Measurements from ENCODE around the gene ZBTB17. TPM values are rescaled to one million over a fixed set of nuclear protein-coding genes. Genes with fewer than 3 reads are reported as not detected.

ZBTB17 gene
- total and polyA plus RNA-seq, 2 experiments from 2014 or later, result 21.9 to 26.6 TPM

DNA sequence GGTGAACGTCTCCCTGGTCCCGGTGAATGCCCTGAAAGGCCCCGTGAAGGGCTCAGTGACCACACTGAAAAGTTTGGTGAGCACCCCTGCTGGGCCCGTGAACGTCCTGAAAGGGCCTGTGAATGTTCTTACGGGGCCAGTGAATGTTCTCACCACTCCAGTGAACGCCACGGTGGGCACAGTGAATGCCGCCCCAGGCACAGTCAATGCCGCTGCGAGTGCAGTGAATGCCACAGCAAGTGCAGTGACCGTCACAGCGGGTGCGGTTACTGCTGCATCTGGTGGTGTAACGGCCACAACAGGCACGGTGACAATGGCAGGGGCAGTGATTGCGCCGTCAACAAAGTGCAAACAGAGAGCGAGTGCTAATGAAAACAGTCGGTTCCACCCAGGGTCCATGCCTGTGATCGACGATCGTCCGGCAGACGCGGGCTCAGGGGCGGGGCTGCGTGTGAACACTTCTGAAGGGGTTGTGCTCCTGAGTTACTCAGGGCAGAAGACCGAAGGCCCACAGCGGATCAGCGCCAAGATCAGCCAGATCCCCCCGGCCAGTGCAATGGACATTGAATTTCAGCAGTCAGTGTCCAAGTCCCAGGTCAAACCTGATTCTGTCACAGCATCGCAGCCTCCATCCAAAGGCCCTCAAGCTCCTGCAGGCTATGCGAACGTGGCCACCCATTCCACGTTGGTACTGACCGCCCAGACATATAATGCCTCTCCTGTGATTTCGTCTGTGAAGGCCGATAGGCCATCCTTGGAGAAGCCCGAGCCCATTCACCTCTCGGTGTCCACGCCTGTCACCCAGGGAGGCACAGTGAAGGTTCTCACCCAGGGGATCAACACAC is 41.5 kb downstream of the ZBTB17 start:
- DNase-seq (ENCODE audit: low spot score) (no peak), ATAC-seq (no peak)
- no peak overlapping the region for H3K27ac Mint-ChIP-seq
- 0 out of 2 replicates have a peak, but pooled peaks cover 2% of the 10 kb centered on the region for H3F3A ChIP-seq (replicated peaks; ENCODE audit: low read depth)
- H3K27me3 ChIP-seq (ENCODE audit: insufficient read depth), result no peaks in the 10 kb centered on the region
- no peak overlapping the region for H3K27ac ChIP-seq (ENCODE audit: low read depth)
- H3K79me2 ChIP-seq (replicated peaks; ENCODE audit: insufficient read depth), result no peaks in the 10 kb centered on the region
- no peak overlapping the region for H2AFZ ChIP-seq
- H3K36me3 Mint-ChIP-seq (ENCODE audit: low read depth), result peaks cover 87% of the 10 kb centered on the region
- H3K4me1 Mint-ChIP-seq, result peaks cover 7% of the 10 kb centered on the region
- peaks cover 6% of the 10 kb centered on the region for H4K20me1 ChIP-seq (replicated peaks; ENCODE audit: insufficient read depth)
- TF ChIP-seq JUNB (IDR thresholded peaks at IDR 0.05; ENCODE audit: unreplicated experiment), result no peak
- TF ChIP-seq NANOG (IDR thresholded peaks at IDR 0.05; ENCODE audit: borderline replicate concordance), result no peak
- no peak for TF ChIP-seq POLR2AphosphoS5 (IDR thresholded peaks at IDR 0.05; ENCODE audit: low read depth)
- TF ChIP-seq, protein P1, sequence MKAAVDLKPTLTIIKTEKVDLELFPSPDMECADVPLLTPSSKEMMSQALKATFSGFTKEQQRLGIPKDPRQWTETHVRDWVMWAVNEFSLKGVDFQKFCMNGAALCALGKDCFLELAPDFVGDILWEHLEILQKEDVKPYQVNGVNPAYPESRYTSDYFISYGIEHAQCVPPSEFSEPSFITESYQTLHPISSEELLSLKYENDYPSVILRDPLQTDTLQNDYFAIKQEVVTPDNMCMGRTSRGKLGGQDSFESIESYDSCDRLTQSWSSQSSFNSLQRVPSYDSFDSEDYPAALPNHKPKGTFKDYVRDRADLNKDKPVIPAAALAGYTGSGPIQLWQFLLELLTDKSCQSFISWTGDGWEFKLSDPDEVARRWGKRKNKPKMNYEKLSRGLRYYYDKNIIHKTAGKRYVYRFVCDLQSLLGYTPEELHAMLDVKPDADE (IDR thresholded peaks at IDR 0.05), result no peak
- no peak for TF ChIP-seq EZH2 (IDR thresholded peaks at IDR 0.05; ENCODE audit: low read depth, unreplicated experiment)
- TF ChIP-seq CREB1 (CRISPR knock-in tag; IDR thresholded peaks at IDR 0.05; ENCODE audit: low read depth), result no peak
- no peak for TF ChIP-seq ZNF331 (CRISPR knock-in tag; IDR thresholded peaks at IDR 0.05; ENCODE audit: low read depth)
- TF ChIP-seq, protein P2, sequence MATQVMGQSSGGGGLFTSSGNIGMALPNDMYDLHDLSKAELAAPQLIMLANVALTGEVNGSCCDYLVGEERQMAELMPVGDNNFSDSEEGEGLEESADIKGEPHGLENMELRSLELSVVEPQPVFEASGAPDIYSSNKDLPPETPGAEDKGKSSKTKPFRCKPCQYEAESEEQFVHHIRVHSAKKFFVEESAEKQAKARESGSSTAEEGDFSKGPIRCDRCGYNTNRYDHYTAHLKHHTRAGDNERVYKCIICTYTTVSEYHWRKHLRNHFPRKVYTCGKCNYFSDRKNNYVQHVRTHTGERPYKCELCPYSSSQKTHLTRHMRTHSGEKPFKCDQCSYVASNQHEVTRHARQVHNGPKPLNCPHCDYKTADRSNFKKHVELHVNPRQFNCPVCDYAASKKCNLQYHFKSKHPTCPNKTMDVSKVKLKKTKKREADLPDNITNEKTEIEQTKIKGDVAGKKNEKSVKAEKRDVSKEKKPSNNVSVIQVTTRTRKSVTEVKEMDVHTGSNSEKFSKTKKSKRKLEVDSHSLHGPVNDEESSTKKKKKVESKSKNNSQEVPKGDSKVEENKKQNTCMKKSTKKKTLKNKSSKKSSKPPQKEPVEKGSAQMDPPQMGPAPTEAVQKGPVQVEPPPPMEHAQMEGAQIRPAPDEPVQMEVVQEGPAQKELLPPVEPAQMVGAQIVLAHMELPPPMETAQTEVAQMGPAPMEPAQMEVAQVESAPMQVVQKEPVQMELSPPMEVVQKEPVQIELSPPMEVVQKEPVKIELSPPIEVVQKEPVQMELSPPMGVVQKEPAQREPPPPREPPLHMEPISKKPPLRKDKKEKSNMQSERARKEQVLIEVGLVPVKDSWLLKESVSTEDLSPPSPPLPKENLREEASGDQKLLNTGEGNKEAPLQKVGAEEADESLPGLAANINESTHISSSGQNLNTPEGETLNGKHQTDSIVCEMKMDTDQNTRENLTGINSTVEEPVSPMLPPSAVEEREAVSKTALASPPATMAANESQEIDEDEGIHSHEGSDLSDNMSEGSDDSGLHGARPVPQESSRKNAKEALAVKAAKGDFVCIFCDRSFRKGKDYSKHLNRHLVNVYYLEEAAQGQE (IDR thresholded peaks at IDR 0.05; ENCODE audit: unreplicated experiment), result no peak
- TF ChIP-seq, protein P3, sequence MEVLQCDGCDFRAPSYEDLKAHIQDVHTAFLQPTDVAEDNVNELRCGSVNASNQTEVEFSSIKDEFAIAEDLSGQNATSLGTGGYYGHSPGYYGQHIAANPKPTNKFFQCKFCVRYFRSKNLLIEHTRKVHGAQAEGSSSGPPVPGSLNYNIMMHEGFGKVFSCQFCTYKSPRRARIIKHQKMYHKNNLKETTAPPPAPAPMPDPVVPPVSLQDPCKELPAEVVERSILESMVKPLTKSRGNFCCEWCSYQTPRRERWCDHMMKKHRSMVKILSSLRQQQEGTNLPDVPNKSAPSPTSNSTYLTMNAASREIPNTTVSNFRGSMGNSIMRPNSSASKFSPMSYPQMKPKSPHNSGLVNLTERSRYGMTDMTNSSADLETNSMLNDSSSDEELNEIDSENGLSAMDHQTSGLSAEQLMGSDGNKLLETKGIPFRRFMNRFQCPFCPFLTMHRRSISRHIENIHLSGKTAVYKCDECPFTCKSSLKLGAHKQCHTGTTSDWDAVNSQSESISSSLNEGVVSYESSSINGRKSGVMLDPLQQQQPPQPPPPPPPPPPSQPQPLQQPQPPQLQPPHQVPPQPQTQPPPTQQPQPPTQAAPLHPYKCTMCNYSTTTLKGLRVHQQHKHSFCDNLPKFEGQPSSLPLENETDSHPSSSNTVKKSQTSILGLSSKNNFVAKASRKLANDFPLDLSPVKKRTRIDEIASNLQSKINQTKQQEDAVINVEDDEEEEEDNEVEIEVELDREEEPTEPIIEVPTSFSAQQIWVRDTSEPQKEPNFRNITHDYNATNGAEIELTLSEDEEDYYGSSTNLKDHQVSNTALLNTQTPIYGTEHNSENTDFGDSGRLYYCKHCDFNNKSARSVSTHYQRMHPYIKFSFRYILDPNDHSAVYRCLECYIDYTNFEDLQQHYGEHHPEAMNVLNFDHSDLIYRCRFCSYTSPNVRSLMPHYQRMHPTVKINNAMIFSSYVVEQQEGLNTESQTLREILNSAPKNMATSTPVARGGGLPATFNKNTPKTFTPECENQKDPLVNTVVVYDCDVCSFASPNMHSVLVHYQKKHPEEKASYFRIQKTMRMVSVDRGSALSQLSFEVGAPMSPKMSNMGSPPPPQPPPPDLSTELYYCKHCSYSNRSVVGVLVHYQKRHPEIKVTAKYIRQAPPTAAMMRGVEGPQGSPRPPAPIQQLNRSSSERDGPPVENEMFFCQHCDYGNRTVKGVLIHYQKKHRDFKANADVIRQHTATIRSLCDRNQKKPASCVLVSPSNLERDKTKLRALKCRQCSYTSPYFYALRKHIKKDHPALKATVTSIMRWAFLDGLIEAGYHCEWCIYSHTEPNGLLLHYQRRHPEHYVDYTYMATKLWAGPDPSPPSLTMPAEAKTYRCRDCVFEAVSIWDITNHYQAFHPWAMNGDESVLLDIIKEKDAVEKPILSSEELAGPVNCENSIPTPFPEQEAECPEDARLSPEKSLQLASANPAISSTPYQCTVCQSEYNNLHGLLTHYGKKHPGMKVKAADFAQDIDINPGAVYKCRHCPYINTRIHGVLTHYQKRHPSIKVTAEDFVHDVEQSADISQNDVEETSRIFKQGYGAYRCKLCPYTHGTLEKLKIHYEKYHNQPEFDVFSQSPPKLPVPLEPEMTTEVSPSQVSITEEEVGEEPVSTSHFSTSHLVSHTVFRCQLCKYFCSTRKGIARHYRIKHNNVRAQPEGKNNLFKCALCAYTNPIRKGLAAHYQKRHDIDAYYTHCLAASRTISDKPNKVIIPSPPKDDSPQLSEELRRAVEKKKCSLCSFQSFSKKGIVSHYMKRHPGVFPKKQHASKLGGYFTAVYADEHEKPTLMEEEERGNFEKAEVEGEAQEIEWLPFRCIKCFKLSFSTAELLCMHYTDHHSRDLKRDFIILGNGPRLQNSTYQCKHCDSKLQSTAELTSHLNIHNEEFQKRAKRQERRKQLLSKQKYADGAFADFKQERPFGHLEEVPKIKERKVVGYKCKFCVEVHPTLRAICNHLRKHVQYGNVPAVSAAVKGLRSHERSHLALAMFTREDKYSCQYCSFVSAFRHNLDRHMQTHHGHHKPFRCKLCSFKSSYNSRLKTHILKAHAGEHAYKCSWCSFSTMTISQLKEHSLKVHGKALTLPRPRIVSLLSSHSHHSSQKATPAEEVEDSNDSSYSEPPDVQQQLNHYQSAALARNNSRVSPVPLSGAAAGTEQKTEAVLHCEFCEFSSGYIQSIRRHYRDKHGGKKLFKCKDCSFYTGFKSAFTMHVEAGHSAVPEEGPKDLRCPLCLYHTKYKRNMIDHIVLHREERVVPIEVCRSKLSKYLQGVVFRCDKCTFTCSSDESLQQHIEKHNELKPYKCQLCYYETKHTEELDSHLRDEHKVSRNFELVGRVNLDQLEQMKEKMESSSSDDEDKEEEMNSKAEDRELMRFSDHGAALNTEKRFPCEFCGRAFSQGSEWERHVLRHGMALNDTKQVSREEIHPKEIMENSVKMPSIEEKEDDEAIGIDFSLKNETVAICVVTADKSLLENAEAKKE (CRISPR knock-in tag; IDR thresholded peaks at IDR 0.05), result no peak
- no peak for TF ChIP-seq EZH2phosphoT487 (IDR thresholded peaks at IDR 0.05; ENCODE audit: unreplicated experiment)
- no peak for TF ChIP-seq STAT1 (IDR thresholded peaks at IDR 0.05; ENCODE audit: unreplicated experiment)
- TF ChIP-seq, protein P4, sequence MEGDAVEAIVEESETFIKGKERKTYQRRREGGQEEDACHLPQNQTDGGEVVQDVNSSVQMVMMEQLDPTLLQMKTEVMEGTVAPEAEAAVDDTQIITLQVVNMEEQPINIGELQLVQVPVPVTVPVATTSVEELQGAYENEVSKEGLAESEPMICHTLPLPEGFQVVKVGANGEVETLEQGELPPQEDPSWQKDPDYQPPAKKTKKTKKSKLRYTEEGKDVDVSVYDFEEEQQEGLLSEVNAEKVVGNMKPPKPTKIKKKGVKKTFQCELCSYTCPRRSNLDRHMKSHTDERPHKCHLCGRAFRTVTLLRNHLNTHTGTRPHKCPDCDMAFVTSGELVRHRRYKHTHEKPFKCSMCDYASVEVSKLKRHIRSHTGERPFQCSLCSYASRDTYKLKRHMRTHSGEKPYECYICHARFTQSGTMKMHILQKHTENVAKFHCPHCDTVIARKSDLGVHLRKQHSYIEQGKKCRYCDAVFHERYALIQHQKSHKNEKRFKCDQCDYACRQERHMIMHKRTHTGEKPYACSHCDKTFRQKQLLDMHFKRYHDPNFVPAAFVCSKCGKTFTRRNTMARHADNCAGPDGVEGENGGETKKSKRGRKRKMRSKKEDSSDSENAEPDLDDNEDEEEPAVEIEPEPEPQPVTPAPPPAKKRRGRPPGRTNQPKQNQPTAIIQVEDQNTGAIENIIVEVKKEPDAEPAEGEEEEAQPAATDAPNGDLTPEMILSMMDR (conservative IDR thresholded peaks at IDR 0.05; ENCODE audit: low read depth in 2 of 2), result no peak
- no peak for TF ChIP-seq ZNF114 (CRISPR knock-in tag; IDR thresholded peaks at IDR 0.05)
- H3K27me3 Mint-ChIP-seq (ENCODE audit: insufficient read depth, low read depth, poor library complexity), result peaks cover 18% of the 10 kb centered on the region
- peaks cover 9% of the 10 kb centered on the region for H3K36me3 ChIP-seq (ENCODE audit: insufficient read depth)
- H3K4me3 ChIP-seq, result no peak overlapping the region
- no peaks in the 10 kb centered on the region for H3K9me2 ChIP-seq (ENCODE audit: insufficient read depth)
- H3K4me3 Mint-ChIP-seq, result no peak overlapping the region
- H3K4me1 ChIP-seq (ENCODE audit: insufficient read depth), result no peaks in the 10 kb centered on the region
- H3K9me3 Mint-ChIP-seq, result no peaks in the 10 kb centered on the region
- no peak overlapping the region for H3K4me2 ChIP-seq

Data from GM23338 (cell line).